K562 (cell line): ENCODE measurements around the gene MRPL4. TPM values are rescaled to one million over a fixed set of nuclear protein-coding genes. Genes with fewer than 3 reads are reported as not detected.

Experiments
- ARID4B ChIP-seq: sonication (generic); formaldehyde crosslinking; IDR thresholded peaks from 2 replicates; pipeline ENCODE4 v1.8.0; 2022; ENCODE audit warnings: mild to moderate bottlenecking, missing genetic modification reagents
- BRD9 ChIP-seq: fragments of 450-650 bp; IDR thresholded peaks from 2 replicates; pipeline ENCODE4 v1.6.1; 2018; ENCODE audit warnings: low read depth; ENCODE audit not compliant: partially characterized antibody
- CTBP1 ChIP-seq: fragments of 450-650 bp; IDR thresholded peaks from 2 replicates; pipeline ENCODE4 v1.6.1; 2016; ENCODE audit warnings: borderline replicate concordance
- ERF ChIP-seq: fragments of 450-650 bp; formaldehyde crosslinking; IDR thresholded peaks from 2 replicates; pipeline ENCODE4 v1.4.0; 2020; ENCODE audit warnings: mild to moderate bottlenecking, mixed read lengths
- GTF2F1 ChIP-seq: IDR thresholded peaks from 2 replicates; pipeline ENCODE4 v1.6.1; 2011; ENCODE audit warnings: low read depth, low read length, improper control_type of control experiment
- HCFC1 ChIP-seq: IDR thresholded peaks from 2 replicates; pipeline ENCODE4 v1.6.1; 2012; ENCODE audit warnings: low read depth, low read length, improper control_type of control experiment
- HNRNPL ChIP-seq: fragments of 200-400 bp; formaldehyde crosslinking; IDR thresholded peaks from 2 replicates; pipeline ENCODE4 v1.6.1; 2017; ENCODE audit warnings: low read depth, mild to moderate bottlenecking, low read length
- JUN ChIP-seq, 2 experiments: sonication (generic) in 1 of 2; formaldehyde crosslinking in 1 of 2; IDR thresholded peaks; 2 replicates each; pipeline versions ENCODE4 v1.6.1 to v1.8.0; 2012 to 2022; ENCODE audit warnings: borderline replicate concordance in 2 of 2, mild to moderate bottlenecking in 2 of 2, improper control_type of control experiment in 1 of 2, low read depth in 1 of 2, low read length in 1 of 2, missing genetic modification reagents in 1 of 2
- PCBP2 ChIP-seq: fragments of 200-400 bp; formaldehyde crosslinking; IDR thresholded peaks from 2 replicates; pipeline ENCODE4 v1.6.1; 2018; ENCODE audit warnings: low read length, low read depth, mild to moderate bottlenecking, moderate library complexity; ENCODE audit not compliant: poor library complexity, severe bottlenecking
- POLR2G ChIP-seq: fragments of 200-400 bp; formaldehyde crosslinking; IDR thresholded peaks from 2 replicates; pipeline ENCODE4 v1.6.1; 2017; ENCODE audit warnings: low read depth, mild to moderate bottlenecking, antibody characterized with exemption, low read length, moderate library complexity
- PYGO2 ChIP-seq: fragments of 450-650 bp; IDR thresholded peaks from 2 replicates; pipeline ENCODE4 v1.6.1; 2016; ENCODE audit warnings: mild to moderate bottlenecking, missing genetic modification characterization, moderate library complexity, missing compliant biosample characterization
- RBM17 ChIP-seq: fragments of 200-400 bp; formaldehyde crosslinking; IDR thresholded peaks from 2 replicates; pipeline ENCODE4 v1.6.1; 2017; ENCODE audit warnings: low read depth, mild to moderate bottlenecking, low read length, borderline replicate concordance
- RFX5 ChIP-seq: IDR thresholded peaks from 2 replicates; pipeline ENCODE4 v1.6.1; 2011; ENCODE audit warnings: low read depth, mild to moderate bottlenecking, improper control_type of control experiment, low read length
- TCF7L2 ChIP-seq: fragments of 150-350 bp; IDR thresholded peaks from 2 replicates; pipeline ENCODE4 v1.6.1; 2016; ENCODE audit warnings: low read depth, mild to moderate bottlenecking, low read length, moderate library complexity
- ZC3H4 ChIP-seq: sonication (generic); formaldehyde crosslinking; IDR thresholded peaks from 2 replicates; pipeline ENCODE4 v1.9.0; 2021; ENCODE audit warnings: missing genetic modification reagents, borderline replicate concordance
- ZKSCAN3 ChIP-seq: fragments of 250-450 bp; sonication (Bioruptor Pico); IDR thresholded peaks from 2 replicates; pipeline ENCODE4 v1.4.0; 2020
- ZNF589 ChIP-seq: fragments of 200-800 bp; sonication (Bioruptor generic); IDR thresholded peaks from 2 replicates; pipeline ENCODE4 v1.6.1; 2016; ENCODE audit warnings: low read depth, missing genetic modification characterization, missing compliant biosample characterization
- polyA plus RNA-seq, 8 experiments: library from polyadenylated mRNA; depleted of rRNA in 4 of 8; stranded (reverse) in 5 of 8; unstranded in 3 of 8; fragments of >200 nt; fragmentation: Nextera tagmentation in 2 of 8; fragmentation: Illumina TruSeq in 1 of 8; extraction: Ambion mirVana in 2 of 8; extraction: Trizol in 1 of 8; gene quantifications; 2 replicates each; pipeline versions ENCODE4 v1.2.1 to v1.2.3, GENCODE V29; 2011 to 2014; ENCODE audit warnings: inconsistent platforms in 1 of 8, missing spikeins in 1 of 8
- total RNA-seq, 7 experiments: library from RNA; depleted of rRNA in 6 of 7; stranded (reverse); fragments of >200 nt in 6 of 7; fragmentation: Illumina TruSeq in 2 of 7; extraction: Trizol in 2 of 7; gene quantifications; 2 replicates each; pipeline versions ENCODE4 v1.2.1 to v1.2.3, GENCODE V29; 2011 to 2021; ENCODE audit warnings: low replicate concordance in 1 of 7
- TF ChIP-seq, protein P1 (sequence below), 2 experiments: fragments of 450-650 bp in 1 of 2; sonication (generic) in 1 of 2; formaldehyde crosslinking in 1 of 2; IDR thresholded peaks in 1 of 2; conservative IDR thresholded peaks in 1 of 2; 2 replicates each; pipeline versions ENCODE4 v1.6.1 to v1.8.1; 2016 to 2023; ENCODE audit warnings: mild to moderate bottlenecking in 2 of 2, moderate library complexity in 2 of 2, inconsistent platforms in 1 of 2, missing genetic modification reagents in 1 of 2
- TF ChIP-seq, protein P2 (sequence below): fragments of 200-400 bp; formaldehyde crosslinking; IDR thresholded peaks from 2 replicates; pipeline ENCODE4 v1.6.1; 2017; ENCODE audit warnings: mild to moderate bottlenecking, low read depth, low read length, moderate library complexity

MRPL4 gene
- total and polyA plus RNA-seq, 9 of the 15 experiments (the other 6 are each of a cell fraction or from before 2014, with no cell fraction given), result 1.4 to 239 (median 64.9) TPM

- TF ChIP-seq, protein P1, sequence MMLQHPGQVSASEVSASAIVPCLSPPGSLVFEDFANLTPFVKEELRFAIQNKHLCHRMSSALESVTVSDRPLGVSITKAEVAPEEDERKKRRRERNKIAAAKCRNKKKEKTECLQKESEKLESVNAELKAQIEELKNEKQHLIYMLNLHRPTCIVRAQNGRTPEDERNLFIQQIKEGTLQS (IDR thresholded peaks at IDR 0.05), result peak; percentile 81
- TF ChIP-seq, protein P1 (CRISPR knock-in tag; conservative IDR thresholded peaks at IDR 0.05), result no peak
- no peak for TF ChIP-seq RBM17
- TF ChIP-seq TCF7L2, result no peak
- TF ChIP-seq ERF (CRISPR knock-in tag), result 0 out of 2 replicates have a peak, but pooled peaks have one; percentile 64
- TF ChIP-seq PCBP2, result no peak
- TF ChIP-seq CTBP1, result peak; percentile 49
- TF ChIP-seq, protein P2, sequence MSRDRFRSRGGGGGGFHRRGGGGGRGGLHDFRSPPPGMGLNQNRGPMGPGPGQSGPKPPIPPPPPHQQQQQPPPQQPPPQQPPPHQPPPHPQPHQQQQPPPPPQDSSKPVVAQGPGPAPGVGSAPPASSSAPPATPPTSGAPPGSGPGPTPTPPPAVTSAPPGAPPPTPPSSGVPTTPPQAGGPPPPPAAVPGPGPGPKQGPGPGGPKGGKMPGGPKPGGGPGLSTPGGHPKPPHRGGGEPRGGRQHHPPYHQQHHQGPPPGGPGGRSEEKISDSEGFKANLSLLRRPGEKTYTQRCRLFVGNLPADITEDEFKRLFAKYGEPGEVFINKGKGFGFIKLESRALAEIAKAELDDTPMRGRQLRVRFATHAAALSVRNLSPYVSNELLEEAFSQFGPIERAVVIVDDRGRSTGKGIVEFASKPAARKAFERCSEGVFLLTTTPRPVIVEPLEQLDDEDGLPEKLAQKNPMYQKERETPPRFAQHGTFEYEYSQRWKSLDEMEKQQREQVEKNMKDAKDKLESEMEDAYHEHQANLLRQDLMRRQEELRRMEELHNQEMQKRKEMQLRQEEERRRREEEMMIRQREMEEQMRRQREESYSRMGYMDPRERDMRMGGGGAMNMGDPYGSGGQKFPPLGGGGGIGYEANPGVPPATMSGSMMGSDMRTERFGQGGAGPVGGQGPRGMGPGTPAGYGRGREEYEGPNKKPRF, result no peak
- TF ChIP-seq ZKSCAN3 (CRISPR knock-in tag), result no peak
- TF ChIP-seq BRD9, result no peak
- TF ChIP-seq JUN (IDR thresholded peaks at IDR 0.05; ENCODE audit: borderline replicate concordance, low read depth, low read length), result no peak
- TF ChIP-seq JUN (CRISPR knock-in tag; IDR thresholded peaks at IDR 0.05; ENCODE audit: borderline replicate concordance), result no peak
- TF ChIP-seq PYGO2, result no peak
- peak; percentile 48; the same call in 1 of the 2 replicates for TF ChIP-seq ARID4B (CRISPR knock-in tag)
- no peak for TF ChIP-seq HCFC1
- no peak for TF ChIP-seq RFX5
- peak; percentile 86 for TF ChIP-seq POLR2G
- TF ChIP-seq GTF2F1, result no peak
- TF ChIP-seq ZC3H4 (CRISPR knock-in tag), result no peak
- 0 out of 2 replicates have a peak, but pooled peaks have one; percentile 42 for TF ChIP-seq HNRNPL
- no peak for TF ChIP-seq ZNF589 (CRISPR knock-in tag)
Observed at GRCh38 chr19:10230861-10231611, 21.0 kb upstream of the MRPL4 start, which contains the start of gene S1PR2 (continued).
